Loucy (cell line): ENCODE data around the gene VAMP4.
A peak's percentile ranks its signal among the peaks of the same experiment; 100 is the strongest.

Experiments used
- H2AFZ ChIP-seq: fragments of 200-600 bp; sonication (generic); 2 replicates; pipeline ENCODE4 v1.6.0; 2016; ENCODE audit warnings: antibody characterized with exemption, mild to moderate bottlenecking, low read length, moderate library complexity
- H3F3A ChIP-seq: fragments of 200-600 bp; 2 replicates; pipeline ENCODE4 v1.6.0; 2016; ENCODE audit warnings: antibody characterized with exemption, low read depth, mild to moderate bottlenecking
- H3K27me3 ChIP-seq: fragments of 200-600 bp; sonication (generic); 2 replicates; pipeline ENCODE4 v1.6.1; 2014; ENCODE audit warnings: low read length, mild to moderate bottlenecking; ENCODE audit not compliant: insufficient read depth, poor library complexity, severe bottlenecking
- H3K36me3 ChIP-seq: fragments of 200-600 bp; sonication (generic); 2 replicates; pipeline ENCODE4 v1.6.1; 2016; ENCODE audit warnings: low read length; ENCODE audit not compliant: insufficient read depth
- H3K4me1 ChIP-seq: fragments of 200-600 bp; sonication (generic); 2 replicates; pipeline ENCODE4 v1.5.1; 2014; ENCODE audit warnings: low read length, mild to moderate bottlenecking; ENCODE audit not compliant: insufficient read depth, poor library complexity, severe bottlenecking
- H3K4me2 ChIP-seq: fragments of 200-600 bp; sonication (generic); 2 replicates; pipeline ENCODE4 v1.6.0; 2014; ENCODE audit warnings: antibody characterized with exemption, low read length, low read depth, mild to moderate bottlenecking; ENCODE audit not compliant: poor library complexity, severe bottlenecking
- H3K4me3 ChIP-seq: fragments of 200-600 bp; sonication (generic); 2 replicates; pipeline ENCODE4 v1.5.1; 2014; ENCODE audit warnings: low read length, mild to moderate bottlenecking, mixed read lengths; ENCODE audit not compliant: poor library complexity, severe bottlenecking
- H3K79me2 ChIP-seq: fragments of 200-600 bp; sonication (generic); 2 replicates; pipeline ENCODE4 v1.6.1; 2014; ENCODE audit warnings: low read length; ENCODE audit not compliant: insufficient read depth
- H3K9ac ChIP-seq: fragments of 200-600 bp; sonication (generic); 2 replicates; pipeline ENCODE4 v1.6.0; 2014; ENCODE audit warnings: mild to moderate bottlenecking, low read depth, low read length, moderate library complexity; ENCODE audit not compliant: poor library complexity, severe bottlenecking
- H3K9me2 ChIP-seq: fragments of 200-600 bp; sonication (generic); replicated peaks from 2 replicates; pipeline ENCODE4 v1.6.1; 2016; ENCODE audit warnings: low read depth, low read length, mixed read lengths
- H3K9me3 ChIP-seq: fragments of 200-600 bp; sonication (generic); 2 replicates; pipeline ENCODE4 v1.6.1; 2014; ENCODE audit warnings: mild to moderate bottlenecking, antibody characterized with exemption, low read length, low read depth; ENCODE audit not compliant: insufficient read depth
- H4K20me1 ChIP-seq: fragments of 200-600 bp; sonication (generic); 2 replicates; pipeline ENCODE4 v1.6.0; 2014; ENCODE audit warnings: antibody characterized with exemption, low read length, mild to moderate bottlenecking; ENCODE audit not compliant: insufficient read depth, poor library complexity, severe bottlenecking
- EZH2phosphoT487 ChIP-seq: fragments of 200-600 bp; IDR thresholded peaks from 2 replicates; pipeline ENCODE4 v1.6.1; 2018; ENCODE audit warnings: antibody characterized with exemption, mild to moderate bottlenecking, moderate library complexity, borderline replicate concordance
- TF ChIP-seq, protein P1 (sequence below): fragments of 200-600 bp; sonication (generic); conservative IDR thresholded peaks from 2 replicates; pipeline ENCODE4 v1.5.1; 2014; ENCODE audit warnings: mild to moderate bottlenecking, antibody characterized with exemption, low read length

VAMP4 gene

DNA sequence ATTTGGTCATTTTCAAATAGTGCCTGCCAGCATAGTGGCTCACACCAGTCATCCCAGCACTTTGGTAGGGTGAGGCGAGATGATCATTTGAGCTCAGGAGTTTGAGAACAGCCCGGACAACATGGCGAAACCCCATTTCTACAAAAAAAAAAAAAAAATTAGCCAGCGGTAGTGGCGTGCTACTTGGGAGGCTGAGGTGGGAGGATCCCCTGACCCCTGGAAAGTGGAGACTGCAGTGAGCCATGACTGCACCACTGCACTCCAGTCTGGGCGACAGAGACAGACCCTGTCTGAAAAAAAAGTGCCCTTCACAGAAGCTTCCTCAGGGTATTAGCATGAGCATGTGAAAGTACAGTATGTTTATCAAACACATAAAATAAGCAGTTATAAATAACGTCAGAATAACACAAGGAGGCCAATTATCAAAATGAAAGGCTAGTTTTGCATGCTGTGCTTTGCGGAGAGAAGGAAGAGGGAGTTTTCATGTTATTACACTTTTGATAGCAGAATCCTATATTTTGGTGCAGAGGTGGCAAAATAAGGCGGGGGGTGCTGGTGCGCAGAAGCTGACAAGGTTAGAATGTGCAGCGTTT, 38.8 kb upstream of the VAMP4 start:
- H3K9me3 ChIP-seq: no peaks in the 10 kb centered on the region
- peaks cover 8% of the 10 kb centered on the region; the same call in 1 of the 2 replicates for H3K36me3 ChIP-seq
- peak overlapping the region; percentile 85 for H2AFZ ChIP-seq

DNA sequence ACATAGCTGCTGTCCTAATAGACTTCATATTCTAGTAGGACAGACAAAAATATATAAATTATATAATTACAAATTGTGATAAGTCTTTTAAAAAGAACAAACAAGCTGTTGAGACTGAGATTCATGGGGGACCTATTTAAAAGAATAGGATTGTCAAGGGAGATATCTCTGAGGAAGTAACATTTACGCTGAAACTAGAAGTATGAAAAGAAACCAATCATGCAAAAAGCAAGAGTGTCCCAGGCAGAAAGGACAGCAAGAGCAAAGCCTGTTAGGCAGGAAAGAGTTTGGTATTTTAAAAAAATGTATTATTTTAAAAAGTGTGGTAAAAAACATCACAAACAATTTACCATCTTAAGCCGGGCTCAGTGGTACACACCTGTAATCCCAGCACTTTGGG, 30.4 kb upstream of the VAMP4 start:
- no peaks in the 10 kb centered on the region for H3K27me3 ChIP-seq
- no peak overlapping the region for H3K4me2 ChIP-seq
- no peak overlapping the region for H3K4me3 ChIP-seq
- no peaks in the 10 kb centered on the region for H3K9me2 ChIP-seq
- H3K4me1 ChIP-seq: no peaks in the 10 kb centered on the region
- no peaks in the 10 kb centered on the region for H4K20me1 ChIP-seq
- H3K9me3 ChIP-seq: no peaks in the 10 kb centered on the region
- H3K9ac ChIP-seq: no peak overlapping the region
- H2AFZ ChIP-seq: no peak overlapping the region
- no peaks in the 10 kb centered on the region for H3K79me2 ChIP-seq
- no peaks in the 10 kb centered on the region for H3K36me3 ChIP-seq
- TF ChIP-seq, protein P1, sequence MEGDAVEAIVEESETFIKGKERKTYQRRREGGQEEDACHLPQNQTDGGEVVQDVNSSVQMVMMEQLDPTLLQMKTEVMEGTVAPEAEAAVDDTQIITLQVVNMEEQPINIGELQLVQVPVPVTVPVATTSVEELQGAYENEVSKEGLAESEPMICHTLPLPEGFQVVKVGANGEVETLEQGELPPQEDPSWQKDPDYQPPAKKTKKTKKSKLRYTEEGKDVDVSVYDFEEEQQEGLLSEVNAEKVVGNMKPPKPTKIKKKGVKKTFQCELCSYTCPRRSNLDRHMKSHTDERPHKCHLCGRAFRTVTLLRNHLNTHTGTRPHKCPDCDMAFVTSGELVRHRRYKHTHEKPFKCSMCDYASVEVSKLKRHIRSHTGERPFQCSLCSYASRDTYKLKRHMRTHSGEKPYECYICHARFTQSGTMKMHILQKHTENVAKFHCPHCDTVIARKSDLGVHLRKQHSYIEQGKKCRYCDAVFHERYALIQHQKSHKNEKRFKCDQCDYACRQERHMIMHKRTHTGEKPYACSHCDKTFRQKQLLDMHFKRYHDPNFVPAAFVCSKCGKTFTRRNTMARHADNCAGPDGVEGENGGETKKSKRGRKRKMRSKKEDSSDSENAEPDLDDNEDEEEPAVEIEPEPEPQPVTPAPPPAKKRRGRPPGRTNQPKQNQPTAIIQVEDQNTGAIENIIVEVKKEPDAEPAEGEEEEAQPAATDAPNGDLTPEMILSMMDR: no peak
- no peak for TF ChIP-seq EZH2phosphoT487
- no peaks in the 10 kb centered on the region for H3F3A ChIP-seq

More for the DNA sequence above, 38.8 kb upstream of the VAMP4 start:
- peak overlapping the region; percentile 86 for H3K9ac ChIP-seq
- H3K27me3 ChIP-seq: no peaks in the 10 kb centered on the region
- no peaks in the 10 kb centered on the region for H4K20me1 ChIP-seq
- H3K4me1 ChIP-seq: peaks cover 44% of the 10 kb centered on the region
- peaks cover 42% of the 10 kb centered on the region for H3K79me2 ChIP-seq
- no peaks in the 10 kb centered on the region for H3K9me2 ChIP-seq
- peak overlapping the region; percentile 92 for H3K4me2 ChIP-seq
- H3K4me3 ChIP-seq: peak overlapping the region; percentile 78
- TF ChIP-seq EZH2phosphoT487: no peak
- TF ChIP-seq, protein P1: no peak
- H3F3A ChIP-seq: peaks cover 4% of the 10 kb centered on the region

- no peak overlapping the region for H3K4me3 ChIP-seq
- H3K9me3 ChIP-seq: no peaks in the 10 kb centered on the region
- H4K20me1 ChIP-seq: no peaks in the 10 kb centered on the region
- no peaks in the 10 kb centered on the region for H3K79me2 ChIP-seq
- TF ChIP-seq, protein P1: no peak
- TF ChIP-seq EZH2phosphoT487: no peak
- no peaks in the 10 kb centered on the region for H3K27me3 ChIP-seq
- H2AFZ ChIP-seq: no peak overlapping the region
- H3K9me2 ChIP-seq: no peaks in the 10 kb centered on the region
- no peaks in the 10 kb centered on the region for H3F3A ChIP-seq
- no peaks in the 10 kb centered on the region for H3K4me1 ChIP-seq
- H3K36me3 ChIP-seq: no peaks in the 10 kb centered on the region
- no peak overlapping the region for H3K9ac ChIP-seq
- no peak overlapping the region for H3K4me2 ChIP-seq
These were observed 27.9 kb upstream of the VAMP4 start for GRCh38 chr1:171769754-171770153.
